Measurements from ENCODE around the gene VIPR2.
A peak's percentile ranks its signal among the peaks of the same experiment; 100 is the strongest.

The VIPR2 gene

GRCh38 chr7:159026271-159027055, 118.2 kb downstream of the VIPR2 start:
- H3K9me3 ChIP-seq (ENCODE audit: control insufficient read depth, insufficient read depth, low read length), result no peaks in the 10 kb centered on the region
- peaks cover 10% of the 10 kb centered on the region for H3K27me3 ChIP-seq (ENCODE audit: control insufficient read depth, insufficient read depth, low read length)
- peak overlapping the region; percentile 83 for H3K27ac ChIP-seq (ENCODE audit: low read depth, low read length)
- no peaks in the 10 kb centered on the region for H3K36me3 ChIP-seq (ENCODE audit: control insufficient read depth, insufficient read depth, low read length)
- no peak overlapping the region for H3K9ac ChIP-seq (ENCODE audit: low read depth, low read length)
- H3K4me1 ChIP-seq (ENCODE audit: control insufficient read depth, insufficient read depth, low read length), result peaks cover 8% of the 10 kb centered on the region
- no peak overlapping the region for H3K4me3 ChIP-seq (ENCODE audit: low read depth, low read length)

GRCh38 chr7:159025161-159025779, 119.4 kb downstream of the VIPR2 start:
- H3K9me3 ChIP-seq (ENCODE audit: control insufficient read depth, insufficient read depth, low read length), result no peaks in the 10 kb centered on the region
- no peak overlapping the region for H3K27ac ChIP-seq (ENCODE audit: low read depth, low read length)
- H3K4me3 ChIP-seq (ENCODE audit: low read depth, low read length), result no peak overlapping the region
- H3K9ac ChIP-seq (ENCODE audit: low read depth, low read length), result no peak overlapping the region
- 0 out of 2 replicates have a peak, but pooled peaks cover 6% of the 10 kb centered on the region for H3K4me1 ChIP-seq (ENCODE audit: control insufficient read depth, insufficient read depth, low read length)
- H3K36me3 ChIP-seq (ENCODE audit: control insufficient read depth, insufficient read depth, low read length), result no peaks in the 10 kb centered on the region
- peaks cover 2% of the 10 kb centered on the region for H3K27me3 ChIP-seq (ENCODE audit: control insufficient read depth, insufficient read depth, low read length)

- Histone ChIP-seq H3K27ac (ENCODE audit: low read depth, low read length) (no peak overlapping the region), H3K4me1 (ENCODE audit: control insufficient read depth, insufficient read depth, low read length) (0 out of 2 replicates have a peak, but pooled peaks cover 6% of the 10 kb centered on the region), H3K27me3 (ENCODE audit: control insufficient read depth, insufficient read depth, low read length) (no peaks in the 10 kb centered on the region; the same call in 1 of the 2 replicates), H3K36me3 (ENCODE audit: control insufficient read depth, insufficient read depth, low read length) (no peaks in the 10 kb centered on the region), H3K9ac (ENCODE audit: low read depth, low read length) (no peak overlapping the region), H3K4me3 (ENCODE audit: low read depth, low read length) (no peak overlapping the region), H3K9me3 (ENCODE audit: control insufficient read depth, insufficient read depth, low read length) (no peaks in the 10 kb centered on the region)
These were observed 120.3 kb downstream of the VIPR2 start for GRCh38 chr7:159024280-159024951.

GRCh38 chr7:159023746-159024145, 120.9 kb downstream of the VIPR2 start:
- Histone ChIP-seq H3K36me3 (ENCODE audit: control insufficient read depth, insufficient read depth, low read length) (no peaks in the 10 kb centered on the region), H3K4me1 (ENCODE audit: control insufficient read depth, insufficient read depth, low read length) (0 out of 2 replicates have a peak, but pooled peaks cover 6% of the 10 kb centered on the region), H3K27me3 (ENCODE audit: control insufficient read depth, insufficient read depth, low read length) (no peaks in the 10 kb centered on the region; the same call in 1 of the 2 replicates), H3K9ac (ENCODE audit: low read depth, low read length) (no peak overlapping the region), H3K4me3 (ENCODE audit: low read depth, low read length) (no peak overlapping the region), H3K9me3 (ENCODE audit: control insufficient read depth, insufficient read depth, low read length) (peaks cover 4% of the 10 kb centered on the region; the same call in 1 of the 2 replicates), H3K27ac (ENCODE audit: low read depth, low read length) (no peak overlapping the region)

- peaks cover 10% of the 10 kb centered on the region for H3K9me3 ChIP-seq (ENCODE audit: control insufficient read depth, insufficient read depth, low read length)
- no peak overlapping the region for H3K27ac ChIP-seq (ENCODE audit: low read depth, low read length)
- H3K4me1 ChIP-seq (ENCODE audit: control insufficient read depth, insufficient read depth, low read length), result 0 out of 2 replicates have a peak, but pooled peaks cover 6% of the 10 kb centered on the region
- no peaks in the 10 kb centered on the region for H3K36me3 ChIP-seq (ENCODE audit: control insufficient read depth, insufficient read depth, low read length)
- H3K4me3 ChIP-seq (ENCODE audit: low read depth, low read length), result no peak overlapping the region
- no peak overlapping the region for H3K9ac ChIP-seq (ENCODE audit: low read depth, low read length)
- H3K27me3 ChIP-seq (ENCODE audit: control insufficient read depth, insufficient read depth, low read length), result no peaks in the 10 kb centered on the region; the same call in 1 of the 2 replicates
These were observed 121.5 kb downstream of the VIPR2 start for GRCh38 chr7:159023206-159023605.

GRCh38 chr7:159022238-159022993, 122.3 kb downstream of the VIPR2 start:
- Histone ChIP-seq H3K9me3 (ENCODE audit: control insufficient read depth, insufficient read depth, low read length) (peaks cover 10% of the 10 kb centered on the region), H3K9ac (ENCODE audit: low read depth, low read length) (no peak overlapping the region), H3K36me3 (ENCODE audit: control insufficient read depth, insufficient read depth, low read length) (no peaks in the 10 kb centered on the region), H3K4me3 (ENCODE audit: low read depth, low read length) (no peak overlapping the region), H3K27ac (ENCODE audit: low read depth, low read length) (no peak overlapping the region), H3K27me3 (ENCODE audit: control insufficient read depth, insufficient read depth, low read length) (no peaks in the 10 kb centered on the region), H3K4me1 (ENCODE audit: control insufficient read depth, insufficient read depth, low read length) (0 out of 2 replicates have a peak, but pooled peaks cover 6% of the 10 kb centered on the region)

- Histone ChIP-seq H3K27ac (ENCODE audit: low read depth, low read length) (no peak overlapping the region), H3K4me1 (ENCODE audit: control insufficient read depth, insufficient read depth, low read length) (peaks cover 4% of the 10 kb centered on the region; the same call in 1 of the 2 replicates), H3K9me3 (ENCODE audit: control insufficient read depth, insufficient read depth, low read length) (peaks cover 10% of the 10 kb centered on the region)
These were observed 123.7 kb downstream of the VIPR2 start for GRCh38 chr7:159020987-159021386.

GRCh38 chr7:159019111-159019510, 125.6 kb downstream of the VIPR2 start:
- H3K27ac ChIP-seq (ENCODE audit: low read depth, low read length), result no peak overlapping the region
- H3K4me1 ChIP-seq (ENCODE audit: control insufficient read depth, insufficient read depth, low read length), result peaks cover 9% of the 10 kb centered on the region; the same call in 1 of the 2 replicates
- no peak overlapping the region for H3K4me3 ChIP-seq (ENCODE audit: low read depth, low read length)
- no peaks in the 10 kb centered on the region for H3K27me3 ChIP-seq (ENCODE audit: control insufficient read depth, insufficient read depth, low read length)
- peaks cover 10% of the 10 kb centered on the region for H3K9me3 ChIP-seq (ENCODE audit: control insufficient read depth, insufficient read depth, low read length)
- no peak overlapping the region for H3K9ac ChIP-seq (ENCODE audit: low read depth, low read length)
- no peaks in the 10 kb centered on the region for H3K36me3 ChIP-seq (ENCODE audit: control insufficient read depth, insufficient read depth, low read length)

More at GRCh38 chr7:159020987-159021386, 123.7 kb downstream of the VIPR2 start:
- Histone ChIP-seq H3K4me3 (ENCODE audit: low read depth, low read length) (no peak overlapping the region), H3K36me3 (ENCODE audit: control insufficient read depth, insufficient read depth, low read length) (no peaks in the 10 kb centered on the region), H3K9ac (ENCODE audit: low read depth, low read length) (no peak overlapping the region), H3K27me3 (ENCODE audit: control insufficient read depth, insufficient read depth, low read length) (no peaks in the 10 kb centered on the region)

- Histone ChIP-seq H3K27me3 (ENCODE audit: control insufficient read depth, insufficient read depth, low read length) (no peaks in the 10 kb centered on the region), H3K4me3 (ENCODE audit: low read depth, low read length) (no peak overlapping the region), H3K9ac (ENCODE audit: low read depth, low read length) (no peak overlapping the region), H3K27ac (ENCODE audit: low read depth, low read length) (no peak overlapping the region), H3K9me3 (ENCODE audit: control insufficient read depth, insufficient read depth, low read length) (peaks cover 10% of the 10 kb centered on the region), H3K4me1 (ENCODE audit: control insufficient read depth, insufficient read depth, low read length) (peaks cover 9% of the 10 kb centered on the region; the same call in 1 of the 2 replicates), H3K36me3 (ENCODE audit: control insufficient read depth, insufficient read depth, low read length) (no peaks in the 10 kb centered on the region)
These were observed 126.9 kb downstream of the VIPR2 start for GRCh38 chr7:159017741-159018140.

- Histone ChIP-seq H3K36me3 (ENCODE audit: control insufficient read depth, insufficient read depth, low read length) (no peaks in the 10 kb centered on the region), H3K4me1 (ENCODE audit: control insufficient read depth, insufficient read depth, low read length) (peaks cover 9% of the 10 kb centered on the region; the same call in 1 of the 2 replicates), H3K27me3 (ENCODE audit: control insufficient read depth, insufficient read depth, low read length) (no peaks in the 10 kb centered on the region), H3K9ac (ENCODE audit: low read depth, low read length) (no peak overlapping the region), H3K9me3 (ENCODE audit: control insufficient read depth, insufficient read depth, low read length) (peaks cover 10% of the 10 kb centered on the region), H3K27ac (ENCODE audit: low read depth, low read length) (no peak overlapping the region), H3K4me3 (ENCODE audit: low read depth, low read length) (no peak overlapping the region)
These were observed 127.5 kb downstream of the VIPR2 start for GRCh38 chr7:159017210-159017609.

Measured in HUES48 (cell line).